Immature natural killer cell (primary cell): Measurements from ENCODE around the gene MICOS13. TPM values are rescaled to one million over a fixed set of nuclear protein-coding genes. Genes with fewer than 3 reads are reported as not detected.

Experiments
- DNase-seq, 3 donors: peaks; one replicate each; pipeline ENCODE4 v3.0.0; 2022; ENCODE audit warnings: mixed read lengths in 1 of 3
- H3K27ac Mint-ChIP-seq, 6 donors: one replicate each; pipeline ENCODE4 v1.8.0; 2020; ENCODE audit warnings: mixed read lengths in 6 of 6, mild to moderate bottlenecking in 5 of 6, inconsistent platforms in 4 of 6, moderate library complexity in 3 of 6
- H3K27me3 Mint-ChIP-seq, 3 donors: one replicate each; pipeline ENCODE4 v1.8.0; 2020 to 2021; ENCODE audit warnings: low read depth in 3 of 3, mild to moderate bottlenecking in 3 of 3, mixed read lengths in 3 of 3, moderate library complexity in 3 of 3, inconsistent platforms in 1 of 3
- H3K36me3 Mint-ChIP-seq, 3 donors: one replicate each; pipeline ENCODE4 v1.8.0; 2020; ENCODE audit warnings: mixed read lengths in 3 of 3, inconsistent platforms in 2 of 3, mild to moderate bottlenecking in 2 of 3
- H3K4me1 Mint-ChIP-seq, 2 donors: one replicate each; pipeline ENCODE4 v1.8.0; 2020; ENCODE audit warnings: inconsistent platforms in 2 of 2, mild to moderate bottlenecking in 2 of 2, mixed read lengths in 2 of 2, moderate library complexity in 1 of 2
- H3K4me3 Mint-ChIP-seq, 5 donors: one replicate each; pipeline ENCODE4 v1.8.0; 2020; ENCODE audit warnings: mild to moderate bottlenecking in 5 of 5, mixed read lengths in 5 of 5, inconsistent platforms in 3 of 5, moderate library complexity in 3 of 5
- H3K9me3 Mint-ChIP-seq, 6 donors: one replicate each; pipeline ENCODE4 v1.8.0; 2020; ENCODE audit warnings: mild to moderate bottlenecking in 6 of 6, mixed read lengths in 6 of 6, inconsistent platforms in 4 of 6, moderate library complexity in 3 of 6
- polyA plus RNA-seq, 3 donors: library from polyadenylated mRNA; unstranded; fragments of 300-500 nt; fragmentation: Illumina TruSeq; gene quantifications; one replicate each; pipeline ENCODE4 v1.2.3, GENCODE V29; 2021

The MICOS13 gene
- 100 to 1,000 TPM in 1 of 3 donors, 10 to 100 TPM in 2; 85.1 to 134 (median 98.2) TPM for polyA plus RNA-seq

GRCh38 chr19:5680437-5681368 is at the start of gene MICOS13, which contains the start of gene HSD11B1L:
Gene MICOS13 (minus strand): TSS chr19:5680516. CDS start chr19:5680486, 30 bp downstream.
Gene HSD11B1L (plus strand): TSS chr19:5681027. CDS start chr19:5684833, 3,806 bp downstream.
- peaks cover 23 to 32% of the 10 kb centered on the region in 2 donors for H3K4me1 Mint-ChIP-seq
- peak within 1 kb of the TSS; percentile 87 to 98 (median 90) for H3K4me3 Mint-ChIP-seq
- no peaks in the 10 kb centered on the region for H3K9me3 Mint-ChIP-seq
- DNase-seq, result peak; percentile 99
- H3K36me3 Mint-ChIP-seq, result no peaks in the 10 kb centered on the region
- peak within 1 kb of the TSS; percentile 95 to 99 (median 98) for H3K27ac Mint-ChIP-seq
- H3K27me3 Mint-ChIP-seq, result peaks cover 9 to 16% (median 13%) of the 10 kb centered on the region in 3 donors

DNA sequence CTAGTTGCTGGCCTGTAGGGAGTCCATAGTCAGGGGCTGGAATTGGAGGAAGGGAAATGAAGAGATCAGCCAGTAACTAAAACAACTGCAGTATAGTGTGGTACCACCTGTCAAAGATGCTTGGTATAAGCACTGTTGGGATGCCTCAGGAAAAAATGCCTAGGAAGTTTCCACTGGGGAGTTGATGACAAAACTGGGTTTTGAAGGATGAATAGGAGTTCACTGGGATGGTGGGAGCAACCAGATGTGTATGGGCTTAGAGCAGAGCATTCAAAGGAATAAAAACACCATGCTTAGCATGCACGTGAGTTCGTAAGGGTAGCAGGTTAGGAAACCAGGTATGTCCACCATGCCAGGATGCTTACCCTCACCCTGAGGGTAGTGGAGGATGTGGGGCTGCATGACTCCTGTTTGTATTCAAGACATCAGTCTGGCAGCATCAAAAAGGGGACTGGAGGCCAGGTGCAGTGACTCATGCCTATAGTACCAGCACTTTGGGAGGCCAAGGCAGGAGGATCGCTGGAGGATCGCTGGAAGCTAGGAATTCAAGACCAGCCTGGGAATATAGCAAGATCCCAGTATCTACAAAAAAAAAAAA is 47.2 kb upstream of the MICOS13 start:
- peaks cover 0 to 3% (median 0%) of the 10 kb centered on the region in 3 donors for H3K27me3 Mint-ChIP-seq
- H3K9me3 Mint-ChIP-seq, result no peaks in the 10 kb centered on the region
- no peak overlapping the region for H3K27ac Mint-ChIP-seq
- DNase-seq, result no peak
- no peak overlapping the region for H3K4me3 Mint-ChIP-seq
- H3K36me3 Mint-ChIP-seq, result no peaks in the 10 kb centered on the region
- no peaks in the 10 kb centered on the region for H3K4me1 Mint-ChIP-seq

DNA sequence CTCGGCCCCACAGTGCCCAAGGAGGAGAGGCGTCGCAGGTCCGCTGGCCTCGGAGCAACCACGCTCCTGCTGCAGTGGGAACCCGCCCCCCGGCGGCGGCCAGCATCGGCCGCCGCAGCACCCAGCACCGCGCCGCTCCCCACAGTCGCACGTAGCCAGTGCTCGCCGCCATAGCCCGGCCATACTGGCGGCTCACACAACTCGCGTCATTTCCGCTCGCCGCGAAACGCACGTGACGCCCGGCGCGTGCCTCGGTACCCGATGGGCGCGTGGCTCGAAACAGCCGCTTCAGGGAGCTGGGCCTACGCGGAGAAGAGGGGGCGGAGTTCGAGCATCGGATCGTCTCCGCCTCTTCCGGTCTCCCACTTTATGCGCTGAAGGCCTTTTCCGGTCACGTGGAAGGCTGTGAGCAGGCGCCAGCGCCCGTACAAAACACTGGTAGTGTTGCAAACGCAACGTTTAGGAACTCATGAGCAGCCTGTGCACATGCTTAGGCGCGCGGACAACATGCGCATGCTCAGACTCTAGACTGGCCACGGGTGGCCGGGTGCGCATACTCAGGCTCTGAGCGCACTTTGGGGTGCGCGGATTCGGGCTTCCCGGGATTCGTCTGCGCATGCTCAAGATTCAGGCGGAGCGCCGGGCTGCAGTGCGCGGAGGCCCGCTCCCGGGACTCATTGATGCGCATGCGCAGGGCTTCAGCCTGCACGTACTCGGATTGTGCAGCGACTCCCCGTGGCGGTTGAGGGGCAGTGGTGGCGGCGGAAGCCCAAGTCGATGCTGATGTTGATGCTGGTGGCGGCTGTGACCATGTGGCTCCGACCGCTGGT is 39.9 kb upstream of the MICOS13 start, which contains the start of the genes CATSPERD and LONP1:
CATSPERD (plus strand) TSS at position 677 of the 830 bp plus-strand sequence; CDS start at position 778, 101 bp downstream.
LONP1 (minus strand) TSS at position 186 of the 830 bp plus-strand sequence; CDS start at position 172, 14 bp downstream.
- Mint-ChIP-seq H3K27ac (peak within 1 kb of the TSS; percentile 86 to 95 (median 92)), H3K4me1 (peaks cover 27 to 29% of the 10 kb centered on the region in 2 donors), H3K4me3 (peak within 1 kb of the TSS; percentile 86 to 93 (median 91)), H3K27me3 (peaks cover 10 to 13% (median 12%) of the 10 kb centered on the region in 3 donors), H3K36me3 (no peaks in the 10 kb centered on the region), H3K9me3 (no peaks in the 10 kb centered on the region)
- peak; percentile 98 to 99 (median 99) for DNase-seq

- DNase-seq, result peak in 2 of 3 donors; percentile 10 to 36
- Mint-ChIP-seq H3K9me3 (no peaks in the 10 kb centered on the region), H3K4me3 (peak overlapping the region; percentile 86 to 93 (median 91)), H3K4me1 (peaks cover 27 to 29% of the 10 kb centered on the region in 2 donors), H3K36me3 (no peaks in the 10 kb centered on the region), H3K27me3 (peaks cover 8 to 13% (median 12%) of the 10 kb centered on the region in 3 donors), H3K27ac (peak overlapping the region; percentile 86 to 95 (median 92))
Observed at GRCh38 chr19:5719274-5719960, 39.1 kb upstream of the MICOS13 start.

DNA sequence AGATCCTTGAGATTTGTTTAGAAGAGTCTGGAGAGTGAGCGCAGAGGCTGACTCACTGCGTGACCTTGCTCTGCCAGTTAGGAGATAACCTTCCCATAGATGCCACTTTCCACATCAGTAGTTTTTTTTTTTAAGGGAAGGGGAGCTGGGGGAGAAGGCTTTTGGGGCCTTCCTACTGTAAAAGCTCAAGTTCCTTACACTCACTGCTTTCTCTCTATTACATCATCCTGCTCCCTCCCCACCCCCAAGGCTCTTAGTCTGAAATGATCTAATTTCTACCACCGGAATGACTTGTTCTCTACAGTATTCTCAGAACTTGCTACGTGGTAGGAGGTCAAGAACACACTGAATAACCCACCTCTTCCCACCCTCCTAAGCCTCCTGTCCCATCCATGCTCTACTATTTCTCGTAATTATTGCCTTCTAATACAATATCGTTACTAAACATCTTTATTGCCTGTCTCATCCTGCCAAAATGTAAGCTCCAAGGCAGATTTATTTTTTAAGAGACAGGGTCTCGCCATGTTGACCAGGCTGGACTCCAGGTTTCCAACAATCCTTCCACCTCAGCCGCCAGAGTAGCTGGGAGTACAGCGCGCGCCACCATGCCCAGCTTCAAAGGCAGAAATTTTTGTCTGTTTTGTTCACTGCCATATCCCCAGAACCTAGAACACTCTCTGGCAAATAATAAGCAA is 38.4 kb upstream of the MICOS13 start:
- H3K27me3 Mint-ChIP-seq, result peaks cover 8 to 13% (median 12%) of the 10 kb centered on the region in 3 donors
- peak overlapping the region; percentile 85 to 91 (median 88) for H3K27ac Mint-ChIP-seq
- H3K4me1 Mint-ChIP-seq, result peaks cover 27 to 29% of the 10 kb centered on the region in 2 donors
- H3K4me3 Mint-ChIP-seq, result peak overlapping the region; percentile 80 to 93 (median 88)
- no peak for DNase-seq
- peaks cover 0 to 4% (median 0%) of the 10 kb centered on the region in 3 donors for H3K36me3 Mint-ChIP-seq
- no peaks in the 10 kb centered on the region for H3K9me3 Mint-ChIP-seq

DNA sequence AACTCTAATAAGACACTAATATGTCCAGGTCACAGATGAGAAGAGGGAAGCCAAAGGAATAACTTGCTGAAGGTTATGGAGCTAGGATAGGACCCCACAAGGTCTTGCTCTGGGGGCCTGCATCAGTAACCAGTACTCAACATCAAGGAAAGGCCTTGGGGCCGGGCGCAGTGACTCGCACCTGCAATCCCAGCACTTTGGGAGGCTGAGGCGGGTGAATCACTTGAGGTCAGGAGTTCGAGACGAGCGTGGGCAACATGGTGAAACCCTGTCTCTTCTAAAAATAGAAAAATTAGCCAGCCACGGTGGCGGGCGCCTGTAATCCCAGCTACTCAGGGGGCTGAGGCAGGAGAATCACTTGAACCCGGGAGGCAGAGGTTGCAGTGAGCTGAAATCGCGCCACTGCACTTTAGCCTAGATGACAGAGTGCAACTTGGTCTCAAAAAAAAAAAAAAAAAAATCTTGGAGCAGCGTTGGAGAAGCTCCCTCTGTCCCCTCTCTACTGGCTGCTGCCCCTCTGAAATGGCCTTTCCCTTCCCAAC is 37.8 kb upstream of the MICOS13 start:
- peak overlapping the region; percentile 80 to 93 (median 88) for H3K4me3 Mint-ChIP-seq
- no peak for DNase-seq
- H3K27me3 Mint-ChIP-seq, result peaks cover 8 to 13% (median 12%) of the 10 kb centered on the region in 3 donors
- H3K9me3 Mint-ChIP-seq, result no peaks in the 10 kb centered on the region
- peaks cover 27 to 29% of the 10 kb centered on the region in 2 donors for H3K4me1 Mint-ChIP-seq
- H3K36me3 Mint-ChIP-seq, result peaks cover 0 to 5% (median 0%) of the 10 kb centered on the region in 3 donors
- peak overlapping the region in 5 of 6 donors; percentile 86 to 91 (median 89) for H3K27ac Mint-ChIP-seq

GRCh38 chr19:5717215-5717935 is 37.1 kb upstream of the MICOS13 start:
- Mint-ChIP-seq H3K36me3 (peaks cover 0 to 5% (median 0%) of the 10 kb centered on the region in 3 donors), H3K27ac (peak overlapping the region in 4 of 6 donors; percentile 13 to 64 (median 34)), H3K4me3 (peak overlapping the region in 3 of 5 donors; percentile 52 to 61 (median 61)), H3K4me1 (peaks cover 27 to 29% of the 10 kb centered on the region in 2 donors), H3K9me3 (no peaks in the 10 kb centered on the region), H3K27me3 (peaks cover 9 to 13% (median 12%) of the 10 kb centered on the region in 3 donors)
- DNase-seq, result no peak

- no peaks in the 10 kb centered on the region for H3K9me3 Mint-ChIP-seq
- peaks cover 0 to 5% (median 0%) of the 10 kb centered on the region in 3 donors for H3K36me3 Mint-ChIP-seq
- no peak for DNase-seq
- H3K4me1 Mint-ChIP-seq, result peaks cover 22 to 29% of the 10 kb centered on the region in 2 donors
- H3K4me3 Mint-ChIP-seq, result no peak overlapping the region
- peaks cover 2 to 5% (median 3%) of the 10 kb centered on the region in 3 donors for H3K27me3 Mint-ChIP-seq
- H3K27ac Mint-ChIP-seq, result no peak overlapping the region
Observed at GRCh38 chr19:5714816-5715215, 34.5 kb upstream of the MICOS13 start.

GRCh38 chr19:5713228-5713627 is 32.9 kb upstream of the MICOS13 start:
- Mint-ChIP-seq H3K27ac (no peak overlapping the region), H3K4me3 (no peak overlapping the region), H3K9me3 (no peaks in the 10 kb centered on the region), H3K4me1 (peaks cover 10 to 17% of the 10 kb centered on the region in 2 donors), H3K27me3 (peaks cover 0 to 3% (median 2%) of the 10 kb centered on the region in 3 donors), H3K36me3 (peaks cover 0 to 5% (median 0%) of the 10 kb centered on the region in 3 donors)
- DNase-seq, result no peak

GRCh38 chr19:5711713-5712161 is 31.4 kb upstream of the MICOS13 start:
- H3K36me3 Mint-ChIP-seq, result peaks cover under 1 to 5% (median under 1%) of the 10 kb centered on the region in 3 donors
- H3K4me3 Mint-ChIP-seq, result no peak overlapping the region
- H3K27me3 Mint-ChIP-seq, result peaks cover 0 to 4% (median 0%) of the 10 kb centered on the region in 3 donors
- H3K9me3 Mint-ChIP-seq, result no peaks in the 10 kb centered on the region
- no peak for DNase-seq
- peaks cover 3 to 5% of the 10 kb centered on the region in 2 donors for H3K4me1 Mint-ChIP-seq
- no peak overlapping the region for H3K27ac Mint-ChIP-seq

GRCh38 chr19:5711025-5711424 is 30.7 kb upstream of the MICOS13 start:
- peaks cover 3 to 5% of the 10 kb centered on the region in 2 donors for H3K4me1 Mint-ChIP-seq
- no peaks in the 10 kb centered on the region for H3K9me3 Mint-ChIP-seq

More at GRCh38 chr19:5711025-5711424, 30.7 kb upstream of the MICOS13 start:
- Mint-ChIP-seq H3K27ac (no peak overlapping the region), H3K4me3 (no peak overlapping the region), H3K27me3 (peaks cover 0 to 4% (median 0%) of the 10 kb centered on the region in 3 donors), H3K36me3 (peaks cover 3 to 5% (median 4%) of the 10 kb centered on the region in 3 donors)
- no peak for DNase-seq
